NB4 (cell line): ENCODE data around the gene CDH12.

Experiments used
- POLR2A ChIP-seq: IDR thresholded peaks from 2 replicates; pipeline ENCODE4 v1.6.1; 2011; ENCODE audit warnings: mild to moderate bottlenecking; ENCODE audit not compliant: insufficient read length; ENCODE audit errors: extremely low read depth
- TF ChIP-seq, protein P1 (sequence below): IDR thresholded peaks from one replicate; pipeline ENCODE4 v1.5.1; 2012; ENCODE audit warnings: low read depth, low read length

- TF ChIP-seq, protein P1, sequence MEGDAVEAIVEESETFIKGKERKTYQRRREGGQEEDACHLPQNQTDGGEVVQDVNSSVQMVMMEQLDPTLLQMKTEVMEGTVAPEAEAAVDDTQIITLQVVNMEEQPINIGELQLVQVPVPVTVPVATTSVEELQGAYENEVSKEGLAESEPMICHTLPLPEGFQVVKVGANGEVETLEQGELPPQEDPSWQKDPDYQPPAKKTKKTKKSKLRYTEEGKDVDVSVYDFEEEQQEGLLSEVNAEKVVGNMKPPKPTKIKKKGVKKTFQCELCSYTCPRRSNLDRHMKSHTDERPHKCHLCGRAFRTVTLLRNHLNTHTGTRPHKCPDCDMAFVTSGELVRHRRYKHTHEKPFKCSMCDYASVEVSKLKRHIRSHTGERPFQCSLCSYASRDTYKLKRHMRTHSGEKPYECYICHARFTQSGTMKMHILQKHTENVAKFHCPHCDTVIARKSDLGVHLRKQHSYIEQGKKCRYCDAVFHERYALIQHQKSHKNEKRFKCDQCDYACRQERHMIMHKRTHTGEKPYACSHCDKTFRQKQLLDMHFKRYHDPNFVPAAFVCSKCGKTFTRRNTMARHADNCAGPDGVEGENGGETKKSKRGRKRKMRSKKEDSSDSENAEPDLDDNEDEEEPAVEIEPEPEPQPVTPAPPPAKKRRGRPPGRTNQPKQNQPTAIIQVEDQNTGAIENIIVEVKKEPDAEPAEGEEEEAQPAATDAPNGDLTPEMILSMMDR: no peak
- no peak for TF ChIP-seq POLR2A
These were observed 1141.0 kb downstream of the CDH12 start for GRCh38 chr5:21711866-21712758.
